Pulmonary artery endothelial cell (primary cell): ENCODE measurements around the gene DMRTB1. TPM values are rescaled to one million over a fixed set of nuclear protein-coding genes. Genes with fewer than 3 reads are reported as not detected.

Experiments used
- DNase-seq: peaks from one replicate; pipeline ENCODE4 v3.0.0-alpha.2; 2011; ENCODE audit warnings: low read depth, low spot score
- total RNA-seq: library from RNA; depleted of rRNA; stranded (reverse); fragments of >200 nt; gene quantifications from 2 replicates; pipeline ENCODE4 v1.2.3, GENCODE V29; 2014

The DMRTB1 gene
- total RNA-seq, 1 donor from 2014 or later = not detected

DNA sequence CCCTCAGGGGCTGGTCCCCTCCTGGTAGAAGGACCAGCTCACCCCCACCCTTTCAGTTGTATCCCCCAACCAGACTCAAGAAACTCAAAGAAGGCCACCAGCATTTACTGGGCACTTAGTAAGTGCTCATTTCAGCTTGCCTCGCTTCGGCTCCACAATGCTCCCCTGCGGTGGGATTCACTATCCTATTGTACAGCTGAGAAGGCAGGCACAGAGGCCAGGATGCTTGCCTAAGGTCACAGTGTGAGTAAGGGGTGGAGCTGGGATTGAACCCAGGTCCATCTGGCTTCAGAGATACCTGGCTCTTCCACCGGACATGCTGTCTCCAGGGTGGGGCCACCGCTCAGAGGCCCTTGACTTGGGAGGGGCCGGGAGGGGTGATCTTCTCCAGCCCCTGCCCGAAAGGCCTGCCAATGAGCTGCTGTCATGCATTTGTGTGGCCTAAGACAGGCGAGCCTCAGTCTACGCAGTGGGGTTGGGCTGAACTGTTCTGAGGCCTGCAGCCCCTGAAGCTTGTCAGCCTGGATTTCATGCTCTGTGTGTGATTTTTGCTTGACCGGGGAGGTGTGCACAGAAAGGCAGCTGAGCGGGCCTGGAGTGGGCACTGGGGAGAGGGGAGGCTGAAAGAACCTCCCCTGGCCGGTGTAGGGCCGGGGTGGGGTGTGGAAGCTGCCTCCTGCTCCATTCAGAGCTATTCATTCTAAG, 48.1 kb downstream of the DMRTB1 start:
- no peak for DNase-seq

DNA sequence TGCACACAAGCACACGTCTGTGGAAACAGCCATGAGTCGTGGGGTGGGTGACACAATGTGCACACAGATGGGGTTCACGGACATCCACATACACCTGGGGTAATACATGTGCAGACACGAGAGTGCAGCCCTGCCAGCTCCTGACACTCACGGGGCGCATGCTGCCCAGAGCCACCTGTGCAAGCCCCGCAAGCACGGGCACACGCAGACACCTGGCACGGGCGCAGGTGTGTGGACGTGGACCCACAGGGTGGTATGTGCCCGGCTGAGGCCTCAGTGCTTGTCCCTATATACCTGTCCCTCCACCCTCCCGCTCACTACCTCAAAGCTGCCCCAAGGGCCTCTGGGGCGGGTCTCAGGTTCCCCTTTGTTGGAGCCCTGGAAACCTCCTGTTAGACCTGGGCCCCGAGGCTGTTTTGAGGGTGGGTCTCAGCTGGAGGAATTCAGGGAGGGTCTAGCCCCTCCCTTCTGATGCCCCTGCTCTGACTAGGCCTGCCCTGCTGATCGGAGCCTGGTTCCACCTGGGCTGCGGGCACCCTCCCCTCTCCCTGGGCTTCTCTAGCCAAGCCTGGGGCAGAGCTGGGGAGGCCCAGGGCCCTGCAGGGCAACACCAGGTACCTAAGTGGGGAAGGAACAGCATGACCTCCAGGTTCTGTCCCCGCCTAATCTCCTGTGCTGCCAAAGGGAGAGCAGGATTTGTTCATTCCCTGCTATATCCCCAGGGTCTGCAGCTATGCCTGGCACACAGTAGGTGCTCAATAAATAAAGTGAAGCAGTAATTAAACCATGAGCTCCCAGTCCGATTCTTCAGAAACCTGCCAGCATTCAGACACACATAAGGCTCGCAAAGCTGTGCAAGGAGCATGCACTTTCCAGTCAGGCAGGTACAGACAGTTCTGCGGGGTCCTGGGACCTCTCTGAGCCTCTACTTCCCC, 49.1 kb downstream of the DMRTB1 start:
- no peak for DNase-seq

DNA sequence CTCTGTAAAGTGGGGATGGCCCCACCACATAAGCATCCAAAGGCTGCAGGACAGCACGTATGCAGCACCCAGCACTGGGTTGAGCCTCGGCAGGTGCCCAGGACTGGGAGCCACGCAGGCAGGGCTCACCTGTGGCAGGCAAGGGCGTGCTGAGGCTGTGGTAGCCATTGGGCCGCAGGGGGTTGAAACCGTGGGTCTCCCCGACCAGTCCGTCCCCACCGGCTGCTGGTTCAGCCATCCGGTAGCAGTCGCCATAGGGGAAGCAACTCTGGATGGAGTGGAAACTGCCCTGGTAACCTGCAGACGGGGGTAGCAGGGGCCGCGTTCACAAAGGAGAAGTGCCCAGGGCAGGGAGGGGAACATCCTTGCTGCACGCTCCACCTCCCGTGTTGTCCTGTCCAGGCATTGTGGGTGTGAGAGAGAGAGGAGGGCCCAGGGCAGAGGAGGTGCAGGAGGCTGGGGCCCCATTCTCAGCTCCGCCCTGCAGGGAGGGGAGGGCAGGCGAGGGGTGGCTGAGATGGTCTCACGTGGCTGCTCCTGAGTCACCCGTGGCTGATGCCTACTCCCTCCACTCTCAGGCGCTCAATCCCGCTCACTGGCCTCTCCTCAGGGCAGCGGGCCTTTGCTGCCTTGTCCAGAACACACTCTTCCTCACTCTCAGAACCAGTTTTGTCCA, 49.9 kb downstream of the DMRTB1 start:
- no peak for DNase-seq

DNA sequence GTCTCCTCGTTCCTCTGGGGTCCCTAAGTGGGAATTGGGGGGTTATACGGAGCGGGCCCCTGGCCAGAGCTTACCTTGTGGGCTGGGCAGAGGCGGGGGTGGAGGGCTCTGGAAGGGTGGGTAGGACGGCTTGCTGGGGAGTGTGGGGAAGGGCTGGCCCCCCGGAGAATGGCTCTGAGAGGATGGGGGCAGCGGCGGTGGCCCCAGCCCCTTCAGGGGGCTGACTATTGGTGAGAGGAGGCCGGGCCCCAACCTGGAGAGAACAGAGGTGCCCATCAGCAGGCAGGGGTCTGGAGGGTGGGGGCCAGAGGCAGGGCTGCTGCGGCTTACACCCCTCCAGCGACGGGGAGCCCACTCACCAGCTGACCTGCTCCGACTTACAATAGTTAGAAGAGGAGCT, 50.6 kb downstream of the DMRTB1 start:
- no peak for DNase-seq

DNA sequence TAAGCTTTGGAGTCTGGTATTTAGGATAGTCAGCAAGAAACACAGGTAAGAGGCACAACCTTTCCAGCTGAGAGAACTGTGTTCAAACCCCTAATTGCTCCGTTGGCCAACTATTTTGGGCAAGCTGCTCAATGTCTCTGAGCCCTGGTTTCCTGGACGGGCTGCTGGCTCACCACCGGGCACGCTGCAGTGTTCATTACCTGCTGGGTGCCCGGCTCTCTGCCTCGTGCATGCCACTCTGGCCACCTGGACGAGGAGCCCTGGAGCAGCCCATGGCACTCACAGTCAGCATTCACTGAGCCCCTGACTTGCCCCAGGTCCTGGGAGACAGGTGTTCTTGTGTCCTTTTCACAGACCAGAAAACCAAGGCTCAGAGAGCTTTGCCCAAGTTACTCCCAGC, 51.0 kb downstream of the DMRTB1 start:
- DNase-seq = no peak

DNA sequence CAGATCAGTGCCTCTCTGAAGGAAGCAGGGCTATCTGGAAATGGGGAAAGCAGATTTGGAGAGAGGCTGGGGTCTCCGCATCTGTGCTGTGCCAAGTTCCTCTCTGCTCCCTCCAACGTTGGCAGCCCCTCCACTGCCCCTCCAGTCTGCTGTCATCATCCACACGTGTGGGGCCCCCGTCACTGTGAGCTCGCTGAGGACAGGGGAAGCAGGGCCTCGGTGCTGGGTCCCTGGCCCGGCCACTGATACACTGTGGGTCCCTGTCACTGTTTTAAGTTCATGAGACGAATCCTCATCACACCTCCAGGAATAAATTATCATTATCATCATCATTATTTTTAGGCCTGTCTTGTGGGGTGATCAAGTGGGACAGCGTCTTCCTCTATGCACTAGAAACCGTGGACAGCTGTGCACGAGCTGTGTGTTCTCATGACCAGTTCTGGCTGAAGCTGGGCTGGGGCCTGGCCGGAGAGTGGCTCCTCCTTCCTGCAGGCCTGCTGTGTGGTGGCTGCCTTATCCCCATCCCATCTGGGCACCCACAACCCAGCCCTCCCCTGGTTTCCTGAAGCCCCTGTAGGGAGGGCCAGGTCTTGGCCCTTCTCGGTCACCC, 52.2 kb downstream of the DMRTB1 start:
- no peak for DNase-seq

DNA sequence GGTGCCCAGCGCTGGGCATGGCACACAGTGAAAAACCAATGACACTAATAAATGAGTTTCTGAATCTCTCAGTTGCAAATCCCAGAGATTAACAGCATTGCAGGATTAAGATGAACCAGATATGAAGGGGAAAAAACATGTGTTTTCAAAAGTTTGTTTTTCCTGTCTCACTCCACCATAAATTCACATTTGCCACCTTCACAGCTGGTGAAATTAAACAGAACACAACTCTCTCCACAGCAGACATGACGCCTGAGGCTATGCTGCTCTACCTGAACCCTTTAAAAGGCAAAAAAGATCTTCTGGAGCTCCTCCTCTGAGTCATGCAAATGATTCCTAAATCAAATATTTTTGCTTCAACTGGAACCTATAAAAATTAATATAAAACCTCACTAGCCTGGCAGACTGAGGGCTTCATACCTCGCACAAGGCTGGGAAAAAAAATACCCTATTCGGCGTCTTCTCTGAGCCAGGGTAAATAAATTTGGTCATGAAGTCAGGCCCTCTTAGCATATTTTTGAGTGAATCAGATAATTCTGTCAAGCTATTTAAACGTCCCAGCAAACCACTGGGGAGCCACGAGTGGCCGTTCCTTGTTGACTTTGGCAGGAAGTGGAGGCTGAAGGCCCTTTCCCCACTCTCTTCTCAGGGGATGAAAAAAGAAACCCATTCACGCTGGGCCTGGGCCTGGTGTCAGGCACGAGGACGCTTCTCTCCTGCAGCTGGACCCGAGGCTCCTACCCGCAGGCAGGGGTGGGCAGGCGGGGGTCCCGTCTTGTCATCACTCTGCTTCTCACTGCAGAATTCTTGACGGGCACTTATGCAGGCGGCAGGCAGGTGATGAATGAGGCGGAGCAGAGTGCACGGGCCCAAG, 53.0 kb downstream of the DMRTB1 start:
- no peak for DNase-seq

DNA sequence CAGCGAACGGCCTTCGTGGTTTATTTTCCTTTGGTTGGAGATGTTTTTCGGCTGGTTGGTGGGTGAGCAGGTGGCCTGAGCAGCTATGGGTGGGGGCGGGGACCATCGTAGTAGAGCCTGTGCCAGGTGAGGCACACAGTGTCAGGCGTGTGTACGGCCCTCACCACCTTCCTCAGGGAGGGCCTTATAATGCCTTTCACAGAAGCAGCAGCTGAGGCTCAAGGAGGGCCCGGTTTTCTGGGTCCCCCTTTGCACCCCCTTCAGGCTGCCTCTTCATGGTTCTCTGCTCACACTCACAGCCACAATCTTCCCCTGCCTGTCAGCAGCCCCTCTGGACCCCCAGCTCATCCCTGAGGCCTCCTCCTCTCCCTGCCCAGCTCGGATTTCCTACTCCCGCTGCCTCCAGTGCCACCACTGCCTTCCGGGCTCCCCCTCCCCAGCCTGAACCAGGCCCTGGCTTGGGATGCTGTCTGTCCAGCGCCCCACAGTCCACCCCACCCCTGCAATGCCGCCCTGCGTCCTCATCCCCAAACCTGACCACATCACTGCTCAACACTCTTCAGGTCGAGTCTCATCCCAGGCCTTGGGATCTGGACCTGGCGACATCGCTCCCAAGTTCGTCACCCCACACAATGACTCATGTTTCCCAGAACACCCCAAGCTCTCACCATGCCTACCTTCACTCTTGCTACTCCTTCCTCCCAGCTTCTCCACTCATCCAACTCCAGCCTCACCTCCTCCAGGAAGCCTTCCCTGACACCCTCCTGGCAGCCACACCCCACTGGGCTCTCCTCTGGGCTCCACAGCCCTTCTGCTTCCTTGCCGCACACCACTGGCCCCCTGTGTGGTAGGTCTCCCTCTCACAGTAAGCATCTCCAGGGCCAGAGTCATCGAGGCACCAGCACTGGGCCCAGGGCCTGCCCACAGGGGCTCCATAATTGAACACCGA, 53.9 kb downstream of the DMRTB1 start:
- no peak for DNase-seq

DNA sequence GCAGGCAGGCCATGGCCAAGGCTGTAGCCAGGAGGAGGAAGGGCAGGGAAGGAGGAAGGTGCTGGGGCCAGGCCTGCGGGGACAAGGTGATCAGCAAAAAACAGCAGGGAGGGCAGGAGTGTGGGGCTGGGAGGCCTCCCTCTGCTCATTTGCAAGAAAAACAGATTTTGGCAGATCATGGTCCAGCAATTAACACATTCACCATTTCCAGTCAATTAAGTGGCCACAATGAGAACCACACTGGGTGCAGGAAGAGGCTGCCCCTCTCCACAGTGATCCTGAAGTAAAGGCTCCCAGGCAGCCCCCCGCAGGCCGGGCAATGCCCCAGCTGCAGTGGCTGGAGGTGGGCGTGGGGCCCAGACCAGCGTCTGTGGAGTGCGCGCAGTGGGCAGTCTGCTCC, 54.6 kb downstream of the DMRTB1 start:
- DNase-seq = no peak

DNA sequence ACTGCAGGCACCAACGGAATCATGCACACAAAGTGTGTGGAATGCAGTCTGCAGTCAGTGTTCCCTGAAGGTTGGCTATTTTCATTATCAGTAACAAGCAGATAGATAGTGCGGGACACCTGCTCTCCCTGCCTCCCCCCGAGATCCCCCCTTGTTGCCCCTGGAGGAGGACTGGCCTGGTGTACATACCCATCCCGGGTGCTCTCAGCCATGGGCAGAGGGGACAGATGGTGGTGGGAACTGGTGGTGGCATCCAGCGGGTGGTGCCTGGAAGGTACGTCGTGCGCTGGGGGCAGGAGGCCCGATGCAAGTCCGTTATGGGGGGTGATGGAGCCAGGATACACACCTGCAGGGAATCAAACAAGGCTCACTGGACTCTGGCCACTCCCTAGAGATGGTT, 55.2 kb downstream of the DMRTB1 start:
- DNase-seq = no peak

DNA sequence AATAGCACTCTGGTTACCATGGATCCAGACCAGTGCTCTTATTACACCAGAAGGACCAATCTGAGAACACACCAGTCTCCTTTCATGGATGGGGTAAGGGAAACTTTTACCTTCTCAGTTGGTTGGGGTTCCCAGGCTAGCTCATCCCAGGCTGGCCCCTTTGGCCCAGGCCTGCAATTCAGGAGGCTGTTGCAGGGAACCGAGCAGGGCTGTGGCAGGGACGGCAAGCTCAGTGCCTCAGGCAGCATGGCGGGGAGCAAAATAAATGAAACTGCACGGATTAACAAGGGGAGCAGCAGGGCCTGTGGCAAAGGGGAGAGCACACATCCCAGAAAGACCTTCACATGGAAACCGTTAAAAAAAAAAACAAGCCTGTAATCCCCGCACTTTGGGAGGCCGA, 57.0 kb downstream of the DMRTB1 start:
- no peak for DNase-seq

Other genes with a start within 250 kb of the DMRTB1 start
- gene CZIB, start 238.8 kb upstream of the DMRTB1 start, total RNA-seq = 47.3 and 47.8 TPM in 2 replicates
- gene MAGOH, start 220.9 kb upstream of the DMRTB1 start, total RNA-seq = 56.3 and 78.5 TPM in 2 replicates
- gene LRP8, start 131.3 kb upstream of the DMRTB1 start, total RNA-seq = 43.5 and 59.7 TPM in 2 replicates